ENCODE measurements around the gene SSTR3.

DNA sequence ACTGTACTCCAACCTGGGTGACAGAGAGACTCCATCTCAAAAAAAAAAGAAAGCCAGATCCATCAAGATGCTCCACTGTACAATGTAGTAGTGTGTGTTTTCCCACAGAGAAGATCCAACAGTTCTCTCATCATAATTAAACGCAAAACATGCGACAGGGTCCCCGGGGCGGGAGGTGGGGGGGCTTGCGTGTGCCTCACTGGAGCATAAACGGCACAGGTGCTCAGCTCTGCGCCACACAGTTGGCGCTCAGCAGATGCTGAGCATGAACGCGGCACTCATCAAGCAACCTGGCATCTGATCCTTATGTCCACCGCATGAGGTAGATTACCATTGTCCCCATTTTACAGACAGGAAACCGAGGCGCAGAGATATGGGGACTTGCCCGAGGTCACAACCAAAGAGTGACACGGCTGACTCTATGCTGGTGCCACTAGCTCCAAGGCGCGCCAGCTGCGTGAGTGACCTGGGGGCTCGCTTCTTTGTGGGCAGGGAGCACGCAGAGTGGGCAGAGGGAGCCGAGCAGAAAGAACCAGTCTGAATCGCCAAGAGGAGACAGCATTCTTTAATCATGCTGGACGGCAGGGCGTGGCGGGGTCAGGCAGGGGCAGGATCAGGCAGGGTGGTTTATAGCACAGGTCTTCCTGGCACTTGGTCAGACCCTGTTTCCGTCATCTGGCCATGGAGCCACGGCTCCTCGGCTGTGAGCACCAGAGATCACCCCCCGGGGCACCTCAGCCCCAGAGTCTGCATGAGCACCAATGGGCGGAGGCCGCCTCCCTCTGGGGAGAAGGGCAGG is 32.5 kb downstream of the SSTR3 start:
- TF ChIP-seq, protein P1, sequence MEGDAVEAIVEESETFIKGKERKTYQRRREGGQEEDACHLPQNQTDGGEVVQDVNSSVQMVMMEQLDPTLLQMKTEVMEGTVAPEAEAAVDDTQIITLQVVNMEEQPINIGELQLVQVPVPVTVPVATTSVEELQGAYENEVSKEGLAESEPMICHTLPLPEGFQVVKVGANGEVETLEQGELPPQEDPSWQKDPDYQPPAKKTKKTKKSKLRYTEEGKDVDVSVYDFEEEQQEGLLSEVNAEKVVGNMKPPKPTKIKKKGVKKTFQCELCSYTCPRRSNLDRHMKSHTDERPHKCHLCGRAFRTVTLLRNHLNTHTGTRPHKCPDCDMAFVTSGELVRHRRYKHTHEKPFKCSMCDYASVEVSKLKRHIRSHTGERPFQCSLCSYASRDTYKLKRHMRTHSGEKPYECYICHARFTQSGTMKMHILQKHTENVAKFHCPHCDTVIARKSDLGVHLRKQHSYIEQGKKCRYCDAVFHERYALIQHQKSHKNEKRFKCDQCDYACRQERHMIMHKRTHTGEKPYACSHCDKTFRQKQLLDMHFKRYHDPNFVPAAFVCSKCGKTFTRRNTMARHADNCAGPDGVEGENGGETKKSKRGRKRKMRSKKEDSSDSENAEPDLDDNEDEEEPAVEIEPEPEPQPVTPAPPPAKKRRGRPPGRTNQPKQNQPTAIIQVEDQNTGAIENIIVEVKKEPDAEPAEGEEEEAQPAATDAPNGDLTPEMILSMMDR (conservative IDR thresholded peaks at IDR 0.05 in 1 of 2, IDR thresholded peaks at IDR 0.05 in 1 of 2; ENCODE audit: low read depth in 1 of 2, low read length in 2 of 2), result no peak
- no peak for TF ChIP-seq EZH2 (IDR thresholded peaks at IDR 0.05; ENCODE audit: low read length, missing control alignments)
